HG03469 (cell line): ENCODE measurements around the gene OSBPL8.
"Not testable (repeated sequence)": the region's sequence is repeated elsewhere in the genome, so short reads cannot be mapped to it uniquely, and the experiment has no call there.

Source experiments
- ATAC-seq: cut with Tn5 transposase; IDR thresholded peaks from one replicate; pipeline ENCODE4 v1.9.1; 2021; ENCODE audit warnings: mild to moderate bottlenecking, moderate library complexity, moderate number of reproducible peaks; ENCODE audit not compliant: unreplicated experiment

OSBPL8 gene

DNA sequence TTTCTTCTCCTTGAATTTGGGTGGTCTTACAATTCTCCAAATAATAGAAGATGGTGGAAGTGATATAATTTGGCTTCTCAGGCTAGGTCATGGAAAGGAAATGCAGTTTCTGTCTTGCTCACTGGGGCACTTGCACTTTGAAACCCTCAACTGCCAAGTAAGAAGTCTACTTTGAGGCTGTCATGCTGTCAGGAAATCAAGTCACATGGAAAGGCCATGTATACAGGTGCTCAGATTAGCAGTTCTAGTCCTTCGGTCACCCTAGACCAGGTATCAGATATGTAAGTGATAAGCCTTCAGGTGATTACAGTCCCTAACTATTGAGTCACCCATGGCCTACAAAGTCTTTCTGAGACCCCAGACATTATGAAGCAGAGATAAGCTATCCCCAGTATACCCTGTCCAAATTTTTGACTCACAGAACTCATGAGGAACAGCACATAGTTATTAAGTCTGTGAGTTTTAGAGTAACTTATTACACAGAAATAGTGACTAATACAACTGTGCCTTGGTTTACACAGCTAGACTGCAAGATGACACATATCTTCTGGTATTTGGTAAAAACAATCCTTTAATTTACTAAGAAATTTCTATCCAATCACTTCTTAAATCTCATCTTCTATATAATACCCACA lies 185.1 kb downstream of the OSBPL8 start:
- no peak for ATAC-seq

DNA sequence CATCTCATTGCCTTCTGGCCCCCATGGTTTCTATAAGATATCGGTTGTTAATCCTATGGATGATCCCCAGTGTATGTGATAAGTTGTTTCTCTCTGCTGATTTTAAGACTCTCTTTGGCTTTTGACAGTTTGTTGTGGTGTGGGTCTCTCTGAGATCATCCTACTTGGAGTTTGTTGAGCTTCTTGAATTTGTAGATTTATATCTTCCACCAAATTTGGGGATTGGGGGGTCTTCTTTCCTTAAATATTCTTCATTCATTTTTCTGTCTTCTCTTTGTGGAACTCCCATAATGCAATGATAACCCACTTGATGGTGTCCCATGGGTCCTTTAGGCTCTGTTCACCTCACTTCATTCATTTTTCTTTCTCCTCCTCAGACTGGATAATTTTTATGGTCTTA lies 191.3 kb downstream of the OSBPL8 start:
- no peak for ATAC-seq

DNA sequence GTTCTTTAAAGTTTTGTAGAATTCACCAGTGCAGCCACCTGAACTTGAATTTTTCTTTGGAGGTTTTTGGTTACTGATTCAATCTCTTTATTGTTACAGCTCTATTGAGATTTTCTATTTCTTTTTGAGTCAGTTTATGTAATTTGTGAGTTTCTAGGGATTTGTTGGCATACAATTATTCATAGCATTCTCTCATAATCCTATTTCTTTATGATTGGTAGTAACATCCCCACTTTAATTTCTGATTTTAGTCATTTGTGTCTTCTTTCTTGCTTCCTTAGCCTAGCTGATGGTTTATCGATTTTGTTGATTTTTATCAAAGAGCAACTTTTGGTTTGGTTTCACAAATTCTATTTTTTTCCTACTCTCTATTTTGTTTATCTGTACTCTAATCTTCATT lies 193.4 kb downstream of the OSBPL8 start:
- ATAC-seq: no peak

DNA sequence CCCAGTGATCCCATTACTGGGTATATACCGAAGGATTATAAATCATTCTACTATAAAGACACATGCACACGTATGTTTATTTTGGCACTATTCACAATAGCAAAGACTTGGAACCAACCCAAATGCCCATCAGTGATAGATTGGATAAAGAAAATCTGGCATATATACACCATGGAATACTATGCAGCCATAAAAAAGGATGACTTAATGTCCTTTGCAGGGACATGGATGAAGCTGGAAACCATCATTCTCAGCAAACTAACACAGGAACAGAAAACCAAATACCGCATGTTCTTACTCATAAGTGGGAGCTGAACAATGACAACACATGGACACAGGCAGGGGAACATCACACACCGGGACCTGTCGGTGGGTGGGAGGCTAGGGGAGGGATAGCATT lies 195.4 kb downstream of the OSBPL8 start:
- ATAC-seq: not testable (repeated sequence)

DNA sequence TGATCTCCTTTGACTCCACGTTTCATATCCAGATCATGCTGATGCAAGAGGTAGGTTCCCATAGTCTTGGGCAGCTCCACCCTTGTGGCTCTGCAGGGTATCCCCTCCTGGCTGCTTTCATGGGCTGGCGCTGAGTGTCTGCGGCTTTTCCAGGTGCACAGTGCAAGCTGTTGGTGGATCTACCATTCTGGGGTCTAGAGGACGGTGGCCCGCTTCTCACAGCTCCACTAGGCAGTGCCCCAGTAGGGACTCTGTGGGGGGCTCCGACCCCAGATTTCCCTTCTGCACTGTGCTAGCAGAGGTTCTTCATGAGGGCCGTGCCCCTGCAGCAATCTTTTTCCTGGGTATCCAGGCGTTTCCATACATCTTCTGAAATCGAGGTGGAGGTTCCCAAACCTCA lies 199.3 kb downstream of the OSBPL8 start:
- ATAC-seq: no peak

DNA sequence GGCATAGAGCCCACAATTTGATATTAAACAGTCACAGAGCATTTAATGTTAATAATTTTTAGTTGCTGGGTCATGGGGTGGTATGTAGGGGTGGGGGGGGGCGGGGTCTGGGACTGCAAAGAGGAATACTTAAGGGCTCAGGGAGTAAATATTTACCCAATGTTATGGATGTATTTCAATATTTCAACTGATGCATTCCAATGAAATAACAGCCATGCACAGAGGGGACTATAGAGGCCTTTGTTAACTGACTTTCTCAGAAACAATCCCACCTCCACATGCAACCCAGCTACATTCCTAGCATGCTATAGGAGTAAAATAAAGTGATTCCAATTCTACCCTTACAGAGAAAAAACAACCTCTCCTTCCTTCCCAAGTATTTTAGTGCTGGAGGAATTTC lies 203.5 kb downstream of the OSBPL8 start:
- ATAC-seq: no peak

DNA sequence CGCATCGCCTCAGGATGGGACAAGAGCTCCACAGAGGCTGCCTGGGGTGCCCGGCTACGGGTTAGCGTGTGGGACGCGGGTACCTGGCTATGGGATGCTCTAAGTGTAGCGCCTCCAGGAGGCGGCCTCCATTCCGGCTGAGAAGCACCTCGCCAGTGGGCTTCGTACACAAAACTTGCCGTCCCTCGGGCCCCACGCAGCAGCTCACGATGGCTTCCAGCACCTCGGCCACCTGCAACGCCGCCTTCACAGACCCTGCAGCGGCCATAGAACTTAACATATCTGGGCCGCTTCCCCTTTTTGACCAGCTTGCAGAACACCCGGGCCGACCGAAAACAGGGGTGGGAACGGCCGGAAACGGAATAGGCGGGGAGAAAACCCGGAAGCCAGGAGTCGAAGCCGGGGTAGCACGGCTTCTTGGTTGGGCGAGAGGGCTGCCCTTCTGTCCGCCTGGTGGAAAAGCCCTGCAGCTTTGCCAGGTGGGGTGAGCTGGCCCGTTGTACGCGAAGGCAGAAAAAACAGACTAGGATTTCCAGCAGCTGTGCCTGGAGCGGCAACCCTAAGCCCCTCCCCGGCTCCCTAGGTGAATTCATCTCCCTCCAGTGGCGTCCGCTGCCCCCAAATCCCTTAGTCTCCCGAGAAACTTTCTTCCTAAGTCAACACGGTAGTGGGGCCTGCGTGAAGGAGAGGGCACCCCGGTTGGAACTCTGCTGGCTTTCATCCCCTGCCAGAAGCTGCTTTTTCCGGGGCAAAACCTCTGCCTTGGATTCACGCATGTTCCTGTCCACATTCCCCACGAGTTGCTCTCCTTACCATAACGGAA lies 211.3 kb downstream of the OSBPL8 start, which contains the start of gene BBS10:
Gene BBS10 (minus strand): TSS at position 337 of the 823 bp plus-strand sequence. CDS start 57 bp downstream, at position 280.
- ATAC-seq: peak; percentile 88

DNA sequence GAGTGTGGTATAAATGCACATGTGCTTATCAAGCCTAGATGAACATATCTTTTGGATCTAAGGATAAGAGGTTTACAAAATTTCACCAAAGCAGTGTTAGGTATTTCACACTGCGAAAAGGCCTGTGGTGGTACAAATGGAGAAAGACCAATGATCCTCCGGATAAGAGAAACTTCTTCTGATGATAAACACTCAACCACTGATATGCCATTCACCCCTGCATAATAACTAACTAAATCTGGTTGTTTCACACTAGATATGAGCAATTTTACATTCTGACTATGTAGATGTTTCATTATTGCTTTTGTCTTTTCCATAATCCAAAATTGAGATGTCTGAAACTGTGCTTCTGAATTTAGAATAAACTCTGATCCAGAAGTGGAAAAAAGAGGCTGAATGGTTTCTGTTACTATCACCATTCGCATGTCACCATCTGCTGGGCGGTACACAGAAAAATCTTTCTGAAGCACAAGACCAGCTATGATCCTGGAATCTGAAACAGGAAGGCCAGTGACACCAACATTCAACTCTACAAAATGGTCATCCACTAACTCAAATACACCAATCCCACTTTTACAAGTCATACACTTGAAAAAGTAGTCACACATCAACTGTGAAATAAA lies 212.7 kb downstream of the OSBPL8 start:
- peak; percentile 28 for ATAC-seq

DNA sequence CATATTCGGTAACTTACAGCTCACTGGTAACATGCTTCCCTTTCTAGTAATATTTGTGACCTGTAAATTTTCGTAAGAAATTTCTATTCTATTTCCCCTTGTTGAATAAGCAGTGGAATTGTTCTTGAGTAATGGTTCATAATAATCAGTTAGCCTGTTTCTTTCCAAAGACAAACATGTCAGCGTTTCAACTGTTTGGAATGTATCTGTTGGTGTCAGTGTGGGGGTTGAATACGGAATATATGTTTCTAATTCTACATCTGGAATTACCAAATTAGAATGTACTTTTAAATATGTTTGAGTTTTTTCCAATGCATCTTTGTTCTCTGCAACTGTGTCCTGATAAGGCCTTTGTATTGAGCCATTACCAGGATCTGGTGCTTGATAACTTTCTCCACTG lies 213.3 kb downstream of the OSBPL8 start:
- ATAC-seq: no peak

DNA sequence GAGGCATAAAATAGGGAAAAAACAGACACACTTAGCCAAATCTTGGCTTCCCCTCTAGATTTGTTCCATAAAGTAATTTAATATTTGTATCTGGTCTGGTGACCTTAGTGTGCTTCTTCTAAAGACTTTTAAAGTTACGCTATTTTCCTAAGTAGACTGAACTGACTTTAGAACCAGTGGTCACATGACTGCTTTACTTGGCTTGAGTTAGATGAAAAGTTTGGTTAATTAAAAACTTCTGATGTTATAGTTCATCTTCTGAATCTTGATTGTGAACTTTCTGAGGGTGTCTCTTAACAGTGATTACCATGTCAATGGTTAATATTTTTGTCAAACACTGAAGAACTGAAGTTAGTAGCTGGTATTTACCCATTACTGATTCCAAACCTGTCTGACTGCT lies 214.0 kb downstream of the OSBPL8 start:
- ATAC-seq: no peak

DNA sequence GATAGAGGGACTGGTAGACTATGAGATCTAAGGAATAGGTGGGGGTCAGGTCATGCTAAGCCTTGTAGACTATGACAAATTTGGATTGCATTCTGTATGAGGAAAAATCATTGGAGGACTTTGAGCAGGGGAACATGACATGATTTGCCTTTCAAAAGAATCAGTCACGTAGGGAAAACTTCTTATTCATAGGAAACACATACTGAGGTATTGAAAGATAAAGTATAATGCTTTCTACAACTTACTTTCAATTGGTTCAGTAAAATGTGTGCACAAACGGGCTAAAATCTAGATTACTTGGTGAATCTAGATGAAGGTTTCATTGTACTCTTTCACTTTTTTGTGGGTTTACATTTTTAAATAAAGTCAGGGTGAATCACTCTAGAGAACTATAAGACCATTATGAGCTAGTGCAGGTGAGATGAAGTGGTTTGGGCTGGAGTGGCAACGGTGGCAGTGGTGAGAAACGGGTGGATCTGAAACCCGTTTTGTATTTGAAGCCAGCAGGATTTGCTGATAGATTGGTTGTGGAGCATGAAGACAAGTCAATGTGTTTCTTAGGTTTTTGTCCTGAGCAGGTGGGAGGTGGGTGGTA lies 218.0 kb downstream of the OSBPL8 start:
- no peak for ATAC-seq

DNA sequence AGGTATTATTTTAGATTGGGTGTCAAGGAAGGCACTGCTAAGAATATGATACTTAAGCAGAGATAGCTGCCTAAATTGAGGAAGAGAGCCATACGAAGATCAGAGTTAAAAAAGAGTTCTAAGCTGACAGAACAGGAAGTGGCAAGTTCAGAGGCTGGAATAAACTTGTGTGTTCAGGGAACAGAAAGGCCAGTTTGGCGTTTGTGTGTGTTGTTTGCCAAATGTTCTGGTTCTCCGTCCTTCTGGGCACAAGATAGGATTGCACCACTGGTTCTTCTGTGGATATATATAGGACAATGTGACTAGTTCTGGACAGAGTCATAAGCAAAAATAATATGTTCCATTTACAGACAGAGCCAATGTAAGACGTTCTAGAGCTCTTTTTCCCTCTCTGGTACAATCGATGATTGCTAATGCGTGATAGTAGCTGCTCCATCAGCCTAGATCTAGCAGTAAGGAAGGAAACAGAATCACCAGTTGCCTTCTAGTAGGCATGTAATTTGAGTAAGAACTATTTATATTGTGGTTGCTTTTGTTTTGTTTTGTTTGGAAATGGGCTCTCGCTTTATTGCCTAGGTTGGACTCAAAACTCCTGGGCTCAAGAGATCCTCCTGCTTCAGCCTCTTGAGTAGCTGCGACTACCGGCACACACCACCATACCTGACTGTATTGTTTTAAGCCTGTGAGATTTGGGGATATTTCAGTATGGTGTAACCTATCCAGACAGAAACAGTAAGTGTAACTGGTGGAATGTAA lies 218.7 kb downstream of the OSBPL8 start:
- no peak for ATAC-seq

DNA sequence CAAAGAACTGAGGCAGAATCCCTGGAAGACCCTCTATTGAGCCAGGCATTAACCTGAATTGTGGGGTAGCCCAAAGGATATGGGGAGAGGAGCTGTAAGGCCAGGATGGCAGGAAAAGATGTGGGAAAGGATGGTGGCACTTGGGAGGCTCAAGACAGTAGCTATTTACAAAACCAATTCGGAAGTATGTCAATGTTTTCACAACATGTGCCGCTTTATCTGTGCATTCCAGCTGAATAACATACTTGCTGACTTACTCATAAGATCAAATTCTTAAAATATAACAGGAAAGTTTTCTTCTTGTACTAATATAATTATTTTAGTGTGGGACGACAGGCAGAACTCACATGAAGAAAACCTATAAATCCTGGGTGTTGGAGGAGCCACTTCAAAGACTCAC lies 222.0 kb downstream of the OSBPL8 start:
- no peak for ATAC-seq

DNA sequence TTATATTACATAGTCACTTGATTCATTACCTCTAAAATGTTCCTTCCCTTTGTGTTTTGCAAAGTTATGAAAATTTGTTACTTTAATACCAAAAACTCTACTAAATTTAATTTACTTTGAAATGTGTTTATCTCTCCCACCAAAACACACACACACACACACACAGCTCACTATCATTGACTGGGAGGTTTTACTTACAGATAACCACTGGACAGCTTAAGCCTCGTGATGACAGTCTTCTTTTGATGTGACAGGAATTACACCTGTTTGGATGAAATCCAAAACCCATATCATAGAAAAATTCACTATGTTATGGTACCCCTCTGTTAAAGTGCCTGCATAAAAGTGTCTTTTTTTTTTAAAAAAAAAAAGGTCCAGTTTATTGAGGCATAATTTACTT lies 227.0 kb downstream of the OSBPL8 start:
- no peak for ATAC-seq

DNA sequence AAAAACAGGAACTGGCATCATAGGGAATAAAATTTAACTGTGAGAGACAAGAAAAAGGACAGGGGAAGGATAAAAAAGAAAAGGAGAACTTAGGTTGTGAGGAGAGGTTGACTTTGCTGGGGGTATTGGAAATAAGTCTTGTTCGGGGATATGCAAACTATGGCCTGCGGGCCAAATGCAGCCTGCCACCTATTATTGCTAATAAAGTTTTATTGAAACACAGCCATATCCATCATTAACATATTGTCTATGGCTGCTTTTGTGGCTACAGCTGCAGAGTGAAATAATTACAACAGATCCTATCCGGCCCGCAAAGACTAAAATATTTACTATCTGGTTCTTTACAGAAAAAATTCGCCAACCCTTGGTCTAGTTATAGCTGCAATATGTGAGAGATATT lies 230.0 kb downstream of the OSBPL8 start:
- ATAC-seq: no peak

DNA sequence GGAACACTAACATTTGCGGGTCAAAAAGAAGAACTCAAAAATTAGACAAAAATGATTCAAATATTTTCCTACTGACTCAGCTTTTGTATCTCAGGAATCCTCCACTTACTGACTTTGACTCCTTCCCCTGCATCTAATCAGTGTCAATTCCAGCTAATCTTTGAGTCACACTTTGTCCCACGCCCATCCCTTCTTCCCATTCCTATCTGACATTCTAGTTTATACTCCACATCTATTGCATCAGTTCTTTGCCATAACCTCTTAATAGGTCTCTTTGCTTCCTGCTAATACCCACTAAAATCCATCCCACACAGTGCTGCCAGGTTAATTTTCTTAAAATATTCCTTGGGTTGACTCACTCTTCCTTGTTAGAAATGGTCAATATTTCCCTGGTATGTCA lies 230.4 kb downstream of the OSBPL8 start:
- ATAC-seq: no peak

DNA sequence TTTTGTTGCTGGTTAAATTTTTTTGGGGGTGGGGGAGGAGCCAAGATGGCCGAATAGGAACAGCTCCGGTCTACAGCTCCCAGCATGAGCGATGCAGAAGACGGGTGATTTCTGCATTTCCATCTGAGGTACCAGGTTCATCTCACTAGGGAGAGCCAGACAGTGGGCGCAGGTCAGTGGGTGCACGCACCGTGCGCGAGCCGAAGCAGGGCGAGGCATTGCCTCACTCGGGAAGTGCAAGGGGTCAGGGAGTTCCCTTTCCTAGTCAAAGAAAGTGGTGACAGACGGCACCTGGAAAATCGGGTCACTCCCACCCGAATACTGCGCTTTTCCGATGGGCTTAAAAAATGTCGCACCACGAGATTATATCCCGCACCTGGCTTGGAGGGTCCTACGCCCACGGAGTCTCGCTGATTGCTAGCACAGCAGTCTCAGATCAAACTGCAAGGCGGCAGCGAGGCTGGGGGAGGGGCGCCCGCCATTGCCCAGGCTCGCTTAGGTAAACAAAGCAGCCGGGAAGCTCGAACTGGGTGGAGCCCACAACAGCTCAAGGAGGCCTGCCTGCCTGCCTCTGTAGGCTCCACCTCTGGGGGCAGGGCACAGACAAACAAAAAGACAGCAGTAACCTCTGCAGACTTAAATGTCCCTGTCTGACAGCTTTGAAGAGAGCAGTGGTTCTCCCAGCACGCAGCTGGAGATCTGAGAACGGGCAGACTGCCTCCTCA lies 239.8 kb downstream of the OSBPL8 start:
- ATAC-seq: not testable (repeated sequence)

DNA sequence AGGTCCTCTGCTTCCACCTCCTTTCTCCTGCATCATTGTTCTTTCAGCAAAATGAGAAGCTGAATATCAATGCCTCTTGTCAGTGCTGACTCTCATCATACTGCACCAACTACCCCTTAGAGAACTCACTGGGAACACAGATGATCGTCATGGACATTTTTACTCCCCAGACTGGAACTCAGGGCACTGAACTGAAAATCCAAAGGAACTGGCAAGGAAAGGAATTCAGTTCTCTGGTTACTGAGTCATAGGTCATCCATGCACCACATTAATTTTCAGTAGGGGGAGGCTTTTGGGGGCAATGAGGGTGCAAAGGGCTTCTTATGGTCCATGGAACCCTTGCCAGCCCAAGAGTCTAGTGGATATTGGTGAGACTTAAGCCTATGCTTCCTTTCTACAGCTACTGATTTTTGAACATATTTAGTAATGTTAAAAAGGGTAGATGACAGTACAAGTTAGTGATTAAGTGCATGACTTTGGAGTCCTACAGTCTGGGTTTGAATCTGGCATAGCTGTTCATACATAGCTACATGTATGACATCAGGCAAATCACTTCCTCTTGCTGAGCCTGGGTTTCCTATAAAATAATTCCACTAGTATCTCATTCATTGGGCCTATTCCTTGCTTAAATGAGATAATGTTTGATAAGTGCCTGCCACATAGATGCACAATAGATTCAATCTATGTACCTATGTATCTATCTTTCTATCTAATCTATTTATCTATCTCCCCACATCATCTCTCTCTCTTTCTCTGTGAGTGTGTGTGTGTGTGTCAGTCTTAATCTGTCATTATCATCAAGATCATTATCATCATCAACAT lies 240.6 kb downstream of the OSBPL8 start:
- no peak for ATAC-seq

DNA sequence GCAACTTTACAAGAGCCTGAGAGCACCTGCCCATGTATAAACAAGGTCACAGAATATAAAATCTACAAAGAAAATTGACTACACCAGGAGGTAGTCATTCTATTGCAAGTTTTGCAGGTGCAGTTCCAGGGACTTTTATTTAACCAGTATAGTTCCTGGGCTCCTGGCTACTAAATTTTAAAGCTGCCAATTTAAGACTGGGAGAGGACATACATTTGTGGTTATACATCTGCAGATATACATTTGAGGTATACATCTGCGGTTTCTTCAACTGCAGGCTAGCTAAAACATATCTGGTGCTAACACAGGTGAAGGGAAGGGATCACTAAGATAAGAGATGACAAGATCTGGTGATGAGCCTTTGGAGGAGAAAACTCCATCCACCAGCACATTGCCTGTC lies 241.6 kb downstream of the OSBPL8 start:
- ATAC-seq: no peak
